GM21717 (cell line): ENCODE data around the gene PHAX.
"Not testable (repeated sequence)": the region's sequence is repeated elsewhere in the genome, so short reads cannot be mapped to it uniquely, and the experiment has no call there.

Experiments used
- ATAC-seq: cut with Tn5 transposase; IDR thresholded peaks from one replicate; pipeline ENCODE4 v1.9.1; 2021; ENCODE audit warnings: mild to moderate bottlenecking, moderate library complexity; ENCODE audit not compliant: unreplicated experiment

PHAX gene, protein sequence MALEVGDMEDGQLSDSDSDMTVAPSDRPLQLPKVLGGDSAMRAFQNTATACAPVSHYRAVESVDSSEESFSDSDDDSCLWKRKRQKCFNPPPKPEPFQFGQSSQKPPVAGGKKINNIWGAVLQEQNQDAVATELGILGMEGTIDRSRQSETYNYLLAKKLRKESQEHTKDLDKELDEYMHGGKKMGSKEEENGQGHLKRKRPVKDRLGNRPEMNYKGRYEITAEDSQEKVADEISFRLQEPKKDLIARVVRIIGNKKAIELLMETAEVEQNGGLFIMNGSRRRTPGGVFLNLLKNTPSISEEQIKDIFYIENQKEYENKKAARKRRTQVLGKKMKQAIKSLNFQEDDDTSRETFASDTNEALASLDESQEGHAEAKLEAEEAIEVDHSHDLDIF

DNA sequence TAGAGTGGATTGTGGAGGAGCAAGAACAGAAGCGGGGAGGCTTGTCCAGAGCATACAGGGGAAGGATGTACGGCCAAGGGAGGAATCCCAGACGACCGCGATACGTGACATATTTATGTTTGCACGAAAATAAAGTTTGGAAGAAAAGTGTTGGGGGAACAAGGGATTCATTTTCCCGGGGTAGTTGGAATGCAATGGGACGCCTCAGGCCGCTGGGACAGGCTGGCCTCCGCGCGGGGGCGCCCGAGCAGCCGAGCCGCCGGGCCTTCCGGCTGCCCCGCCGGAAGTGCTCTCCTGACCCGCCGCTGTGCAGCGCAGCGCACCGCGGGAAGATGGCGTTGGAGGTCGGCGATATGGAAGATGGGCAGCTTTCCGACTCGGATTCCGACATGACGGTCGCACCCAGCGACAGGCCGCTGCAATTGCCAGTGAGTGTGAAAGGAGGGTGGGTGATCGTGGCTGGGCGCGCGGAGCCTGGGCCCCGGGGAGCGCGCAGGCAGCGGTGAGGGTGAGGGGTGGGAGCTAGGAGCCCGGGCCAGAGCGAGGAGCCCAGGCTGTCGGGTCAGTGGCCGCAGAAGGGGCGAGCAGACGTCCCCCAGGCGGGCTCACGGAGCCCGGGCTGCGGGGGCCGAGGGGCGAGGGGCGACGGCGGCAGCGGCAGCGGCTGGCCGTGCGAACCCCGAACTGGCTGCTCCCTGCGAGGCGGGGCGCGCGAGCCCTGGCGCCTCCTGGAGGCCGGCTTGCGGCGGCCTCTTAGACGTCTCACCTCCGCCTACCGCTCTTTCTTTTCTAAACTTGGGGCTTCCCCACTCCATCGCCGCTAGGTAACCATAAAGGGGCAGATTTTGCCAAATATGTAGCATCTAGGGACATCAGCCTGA, at the start of gene PHAX:
TSS of gene PHAX (plus strand) at position 317 of the 881 bp plus-strand sequence. CDS start at position 333, 16 bp downstream.
- ATAC-seq = peak; percentile 98

DNA sequence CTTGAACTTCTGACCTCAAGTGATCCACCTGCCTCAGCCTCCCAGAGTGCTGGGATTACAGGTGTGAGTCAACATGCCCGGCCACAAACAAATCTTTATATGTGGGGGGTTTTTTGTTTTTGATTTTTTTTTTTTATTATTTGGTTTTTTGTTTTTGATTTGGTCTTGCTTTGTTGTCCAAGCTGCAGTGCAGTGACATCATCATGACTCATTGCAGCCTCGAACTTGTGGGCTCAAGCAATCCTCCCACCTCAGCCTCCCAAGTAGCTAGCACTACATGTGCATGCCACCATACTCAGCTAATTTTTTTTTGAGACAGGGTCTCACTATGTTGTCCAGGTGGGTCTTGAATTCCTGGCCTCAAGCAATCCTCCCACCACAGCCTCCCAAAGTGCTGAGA, 48.1 kb upstream of the PHAX start:
- no peak for ATAC-seq

DNA sequence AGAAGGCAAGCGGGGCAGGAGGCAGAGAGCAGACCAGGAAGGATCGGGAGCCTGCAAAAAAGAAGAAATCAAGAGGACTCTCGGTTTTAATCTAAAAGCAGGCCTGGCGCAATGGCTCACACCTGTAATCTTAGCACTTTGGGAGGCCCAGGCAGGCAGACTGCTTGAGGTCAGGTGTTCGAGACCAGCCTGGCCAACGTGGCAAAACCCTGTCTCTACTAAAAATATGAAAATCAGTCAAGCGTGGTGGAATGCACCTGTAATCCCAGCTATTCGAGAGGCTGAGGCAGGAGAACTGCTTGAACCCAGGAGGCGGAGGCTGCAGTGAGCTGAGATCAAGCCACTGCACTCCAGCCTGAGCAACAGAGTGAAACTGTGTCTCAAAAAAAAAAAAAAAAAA, 45.6 kb upstream of the PHAX start:
- not testable (repeated sequence) for ATAC-seq

DNA sequence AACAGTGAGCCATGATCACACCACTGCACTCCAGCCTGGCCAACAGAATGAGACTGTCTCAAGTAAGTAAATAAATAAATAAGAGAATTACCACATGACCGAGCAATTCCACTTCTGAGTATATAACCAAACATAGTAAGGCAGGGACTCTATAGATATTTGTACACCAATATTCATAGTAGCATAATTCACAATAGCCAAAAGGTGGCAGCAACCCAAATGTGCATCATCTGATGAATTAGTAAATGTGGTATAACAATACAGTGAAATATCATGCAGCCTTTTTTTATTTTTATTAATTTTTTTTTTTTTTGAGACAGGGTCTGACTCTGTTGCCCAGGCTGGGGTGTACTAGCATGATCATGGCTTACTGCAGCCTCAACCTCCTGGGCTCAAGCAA, 38.8 kb upstream of the PHAX start:
- ATAC-seq = no peak

DNA sequence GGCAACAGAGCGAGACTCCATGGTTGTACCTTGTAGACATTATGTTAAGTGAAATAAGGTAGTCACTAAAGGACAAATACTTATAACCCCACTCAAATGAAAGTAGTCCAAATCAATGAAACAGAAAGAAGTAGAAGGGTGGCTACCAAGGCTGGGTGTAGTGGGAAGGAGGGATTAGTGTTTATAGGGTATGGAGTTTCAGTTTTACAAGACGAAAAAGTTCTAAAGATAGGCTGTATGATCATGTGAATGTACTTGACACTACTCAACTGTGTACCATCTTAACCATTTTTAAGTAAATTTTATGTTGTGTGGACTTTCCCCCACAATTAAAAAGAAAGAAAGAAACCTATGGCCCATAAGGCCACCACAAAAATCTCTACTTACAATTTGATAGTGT, 37.9 kb upstream of the PHAX start:
- ATAC-seq = peak; percentile 96

DNA sequence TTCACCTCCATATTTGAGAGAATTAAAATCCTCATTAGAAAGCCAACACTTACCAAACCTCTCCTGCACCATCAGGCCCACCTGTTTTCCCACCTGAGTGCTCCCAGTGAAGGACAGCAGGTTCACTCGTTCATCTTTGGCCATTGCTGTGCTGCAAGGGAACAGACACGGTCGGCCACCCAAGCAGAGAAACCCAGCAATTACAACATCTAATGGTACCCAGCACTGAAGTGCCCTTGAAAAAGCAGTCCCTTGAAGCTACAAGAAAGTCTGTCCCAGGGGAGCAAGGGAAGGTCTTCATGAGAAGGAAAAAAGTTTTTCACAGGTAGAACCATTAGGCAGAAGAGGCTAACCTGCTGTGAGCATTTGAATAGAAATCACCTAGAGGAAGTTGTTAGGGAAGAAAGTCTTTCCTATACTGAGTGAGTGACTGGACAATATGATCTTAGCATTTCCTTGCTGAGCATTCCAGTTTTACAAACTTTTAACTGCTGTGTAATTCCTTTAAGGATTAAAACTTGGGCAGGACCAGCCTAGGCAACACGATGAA, 32.5 kb upstream of the PHAX start:
- no peak for ATAC-seq

DNA sequence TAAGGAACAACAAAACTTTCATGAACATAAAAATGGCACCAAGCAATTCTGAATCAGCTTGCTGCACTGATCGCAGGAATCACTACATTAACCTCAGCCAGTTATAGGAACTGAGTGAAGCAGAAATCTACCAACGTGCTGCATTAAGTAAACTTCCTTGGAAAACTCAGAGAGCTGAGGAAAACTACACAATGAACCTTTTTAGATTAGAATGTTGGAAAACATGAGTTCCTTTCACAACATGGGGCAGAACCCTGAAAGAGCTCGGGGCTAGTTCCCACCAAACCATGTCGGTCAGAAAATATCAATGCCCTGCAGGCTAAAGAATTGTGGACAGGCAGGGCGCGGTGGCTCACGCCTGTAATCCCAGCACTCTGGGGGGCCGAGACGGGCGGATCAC, 25.1 kb upstream of the PHAX start:
- no peak for ATAC-seq

DNA sequence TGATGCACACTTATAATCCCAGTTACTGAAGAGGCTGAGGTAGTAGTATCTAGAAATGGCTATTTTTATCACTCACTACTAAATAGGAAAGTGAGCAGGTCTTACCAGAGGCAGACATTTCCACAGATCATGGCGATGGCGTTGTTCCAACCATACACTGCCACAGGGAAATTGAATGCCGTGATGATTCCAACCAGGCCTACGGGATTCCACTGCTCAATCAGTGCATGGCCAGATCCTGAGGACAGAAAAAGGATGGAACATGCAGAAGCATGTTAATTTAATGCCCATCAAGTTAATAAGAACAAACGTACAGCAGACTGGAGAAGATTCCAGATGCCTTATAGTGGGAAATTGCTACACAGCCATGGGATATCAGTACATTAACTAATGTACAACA, 23.8 kb upstream of the PHAX start:
- ATAC-seq = no peak

DNA sequence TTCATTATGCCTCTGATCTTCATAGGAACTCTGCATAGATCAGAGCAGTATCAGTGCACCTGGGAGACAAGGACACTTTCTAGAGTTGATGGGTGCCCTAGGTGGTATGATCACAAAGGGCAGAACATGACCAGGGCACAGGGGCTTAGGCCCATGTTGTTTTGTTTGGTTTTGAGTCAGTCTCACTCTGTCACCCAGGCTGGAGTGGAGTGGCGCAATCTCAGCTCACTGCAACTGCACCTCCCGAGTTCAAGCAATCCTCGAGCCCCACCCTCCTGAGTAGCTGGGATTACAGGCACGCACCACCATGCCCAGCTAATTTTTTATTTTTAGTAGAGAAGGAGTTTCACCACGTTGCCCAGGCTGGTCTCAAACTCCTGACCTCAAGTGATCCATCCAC, 23.3 kb upstream of the PHAX start:
- no peak for ATAC-seq

DNA sequence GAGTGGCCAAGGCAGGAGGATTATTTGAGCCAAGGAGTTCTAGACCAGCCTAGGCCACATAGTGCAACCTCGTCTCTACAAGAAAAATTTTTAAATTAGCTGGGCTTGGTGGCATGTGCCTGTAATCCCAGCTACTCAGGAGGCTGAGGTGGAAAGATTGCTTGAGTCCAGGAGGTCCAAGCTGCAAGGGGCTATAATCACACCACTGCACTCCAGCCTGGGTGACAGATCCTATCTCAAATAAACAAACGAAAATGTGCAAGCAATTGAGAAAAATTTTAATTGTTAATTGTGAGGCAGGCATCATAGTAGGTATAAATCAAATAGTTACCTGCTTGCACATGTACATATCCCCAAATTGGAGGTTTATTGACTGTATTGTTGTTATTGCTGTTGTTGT, 21.0 kb upstream of the PHAX start:
- no peak for ATAC-seq

DNA sequence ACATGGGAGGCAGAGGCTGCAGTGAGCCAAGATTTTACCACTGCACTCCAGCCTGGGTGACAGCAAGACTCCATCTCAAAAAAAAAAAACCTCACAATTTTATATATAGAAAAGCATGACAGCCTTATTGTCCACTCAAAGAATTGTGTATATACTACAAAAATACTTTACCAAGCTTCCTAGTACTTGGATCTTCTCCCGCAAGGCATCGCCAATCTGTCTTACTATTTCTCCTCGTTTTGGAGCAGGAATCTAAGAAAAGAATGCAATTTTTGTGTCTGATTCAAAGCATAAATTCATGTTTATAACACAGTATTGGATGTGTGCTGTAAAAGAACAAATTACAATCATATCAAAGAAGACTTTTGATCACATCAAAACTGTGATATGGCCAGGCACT, 17.0 kb upstream of the PHAX start:
- ATAC-seq = no peak

DNA sequence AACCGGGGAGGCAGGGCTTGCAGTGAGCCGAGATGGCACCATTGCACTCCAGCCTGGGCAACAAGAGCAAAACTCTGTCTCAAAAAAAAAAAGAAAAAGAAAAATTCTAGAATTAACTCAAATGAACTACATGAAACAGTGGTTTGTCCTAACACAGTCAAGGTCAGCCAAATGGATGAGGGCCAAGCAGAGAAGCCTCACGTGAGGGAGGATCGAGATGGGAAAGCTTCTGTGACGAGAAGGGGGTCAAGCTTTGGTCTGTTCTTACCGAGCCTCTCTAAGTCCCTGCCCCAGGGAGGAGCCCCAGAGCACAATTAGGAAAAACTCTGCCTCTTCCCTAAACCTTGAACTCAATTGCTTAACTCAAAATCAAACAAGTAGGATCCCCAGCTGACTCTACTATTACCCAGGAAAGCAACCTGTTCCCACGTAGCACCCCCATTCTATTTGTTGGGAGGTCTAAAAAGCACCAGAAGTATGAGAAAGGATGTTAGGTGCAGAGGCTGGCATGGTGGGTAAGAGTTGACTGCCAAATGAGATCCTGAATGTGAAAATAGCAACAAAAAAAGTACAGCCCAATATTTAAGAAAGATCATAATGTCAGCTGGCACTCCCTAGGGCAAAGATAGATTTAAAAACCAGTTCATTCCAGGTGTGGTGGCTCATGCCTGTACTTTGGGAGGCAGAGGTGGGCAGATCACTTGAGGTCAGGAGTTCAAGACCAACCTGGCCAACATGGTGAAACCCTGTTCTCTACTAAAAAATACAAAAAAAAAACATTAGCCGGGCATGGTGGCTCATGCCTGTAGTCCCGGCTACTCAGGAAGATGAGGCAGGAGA, 13.0 kb upstream of the PHAX start:
- no peak for ATAC-seq

DNA sequence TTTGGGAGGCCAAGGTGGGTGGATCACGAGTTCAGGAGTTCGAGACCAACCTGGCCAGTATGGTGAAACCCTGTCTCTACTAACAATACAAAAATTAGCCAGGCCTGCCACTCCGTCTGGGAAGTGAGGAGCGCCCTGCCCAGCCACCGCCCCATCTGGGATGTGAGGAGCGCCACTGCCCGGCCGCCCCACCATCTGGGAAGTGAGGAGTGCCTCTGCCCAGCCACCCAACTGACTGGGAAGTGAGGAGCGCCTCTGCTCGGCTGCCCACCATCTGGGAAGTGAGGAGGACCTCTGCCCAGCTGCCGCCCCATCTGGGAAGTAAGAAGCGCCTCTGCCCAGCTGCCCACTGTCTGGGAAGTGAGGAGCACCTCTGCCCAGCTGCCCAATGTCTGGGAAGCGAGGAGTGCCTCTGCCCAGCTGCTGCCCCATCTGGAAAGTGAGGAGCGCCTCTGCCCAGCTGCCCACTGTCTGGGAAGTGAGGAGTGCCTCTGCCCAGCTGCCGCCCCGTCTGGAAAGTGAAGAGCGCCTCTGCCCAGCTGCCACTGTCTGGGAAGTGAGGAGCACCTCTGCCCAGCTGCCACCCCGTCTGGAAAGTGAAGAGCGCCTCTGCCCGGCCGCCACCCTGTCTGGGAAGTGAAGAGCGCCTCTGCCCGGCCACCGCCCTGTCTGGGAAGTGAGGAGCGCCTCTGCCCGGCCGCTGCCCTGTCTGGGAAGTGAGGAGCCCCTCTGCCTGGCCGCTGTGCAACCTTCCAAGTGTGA, 11.0 kb upstream of the PHAX start:
- ATAC-seq = no peak

DNA sequence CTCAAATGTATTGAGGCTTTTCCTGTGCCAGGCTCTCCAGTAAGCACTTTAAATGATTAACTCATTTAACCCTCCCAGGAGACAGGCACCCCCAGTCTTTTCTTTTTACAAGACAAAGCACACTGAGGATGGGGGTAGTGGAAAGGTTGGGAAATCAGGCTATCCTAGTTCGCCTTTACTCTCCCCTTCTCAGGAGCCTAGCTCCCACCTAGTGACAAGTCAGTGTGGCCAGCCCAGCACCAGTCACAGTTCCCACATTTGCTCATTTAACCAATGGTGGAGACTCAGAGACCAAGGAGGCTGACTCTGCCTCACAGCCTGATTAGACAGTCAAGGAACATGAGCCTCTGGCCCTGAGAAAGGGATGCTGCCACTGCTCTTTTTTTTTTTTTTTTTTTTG, 9.2 kb upstream of the PHAX start:
- ATAC-seq = no peak

DNA sequence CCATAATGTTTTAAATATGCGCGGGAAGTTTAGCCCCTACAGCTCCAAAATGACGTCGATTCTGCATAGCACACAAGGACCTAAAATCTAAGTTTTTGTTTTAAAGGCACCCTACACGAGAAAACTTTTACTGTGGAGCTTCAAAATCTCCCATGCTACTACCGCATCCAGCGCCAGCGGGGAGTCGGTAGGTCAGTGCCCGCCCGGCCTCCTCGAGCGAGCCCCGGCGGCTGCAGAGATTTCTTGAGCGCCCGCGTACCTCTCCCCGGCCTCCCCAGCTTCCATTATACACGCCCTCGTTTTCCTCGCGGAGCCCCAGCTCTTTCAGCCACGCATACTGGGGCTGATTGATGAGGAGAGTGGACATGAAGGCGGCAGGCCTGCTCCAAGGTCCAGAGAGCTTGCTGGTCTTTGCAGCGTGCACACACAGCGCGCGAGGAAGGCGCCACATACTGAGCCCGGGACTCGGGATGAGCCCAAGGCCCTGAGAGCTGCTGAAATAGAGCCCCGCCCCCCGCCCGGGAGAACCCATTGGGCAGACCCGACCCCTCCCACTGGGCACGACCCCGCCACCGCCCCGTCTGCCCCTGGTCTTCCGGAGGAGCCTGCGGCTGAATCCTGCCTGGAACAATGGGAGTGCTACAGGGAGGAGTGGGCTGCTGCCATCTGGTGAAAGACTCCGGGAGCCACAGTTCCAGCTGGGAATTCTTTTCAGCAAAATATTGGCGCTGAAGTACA, 5.8 kb upstream of the PHAX start, which contains the start of gene ALDH7A1:
TSS of gene ALDH7A1 (minus strand) at position 472 of the 738 bp plus-strand sequence. CDS start at position 451, 21 bp downstream.
- peak; percentile 73 for ATAC-seq

DNA sequence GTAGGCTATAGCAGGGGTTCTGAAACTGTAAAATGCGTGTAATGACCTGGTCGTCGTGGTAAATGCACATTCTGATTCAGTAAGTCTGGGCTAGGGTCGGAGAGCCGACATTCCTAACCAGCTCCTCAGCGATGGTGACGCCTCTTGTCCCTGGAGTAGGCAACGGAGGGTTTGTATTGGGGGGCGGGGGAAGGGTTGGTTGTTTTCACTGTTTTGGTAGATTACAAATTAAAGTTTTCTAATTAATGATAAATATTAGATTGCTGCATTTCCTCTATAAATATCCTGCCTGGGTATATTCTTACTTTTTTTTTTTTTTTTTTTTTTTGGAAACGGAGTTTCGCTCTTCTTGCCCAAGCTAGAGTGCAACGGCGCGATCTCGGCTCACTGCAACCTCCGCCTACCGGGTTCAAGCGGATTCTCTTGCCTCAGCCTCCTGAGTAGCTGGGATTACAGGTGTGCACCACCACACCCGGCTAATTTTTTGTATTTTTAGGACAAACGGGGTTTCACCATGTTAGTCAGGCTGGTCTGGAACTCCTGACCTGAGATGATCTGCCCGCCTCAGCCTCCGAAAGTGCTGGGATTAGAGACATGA, 5.2 kb upstream of the PHAX start:
- ATAC-seq = peak; percentile 21

DNA sequence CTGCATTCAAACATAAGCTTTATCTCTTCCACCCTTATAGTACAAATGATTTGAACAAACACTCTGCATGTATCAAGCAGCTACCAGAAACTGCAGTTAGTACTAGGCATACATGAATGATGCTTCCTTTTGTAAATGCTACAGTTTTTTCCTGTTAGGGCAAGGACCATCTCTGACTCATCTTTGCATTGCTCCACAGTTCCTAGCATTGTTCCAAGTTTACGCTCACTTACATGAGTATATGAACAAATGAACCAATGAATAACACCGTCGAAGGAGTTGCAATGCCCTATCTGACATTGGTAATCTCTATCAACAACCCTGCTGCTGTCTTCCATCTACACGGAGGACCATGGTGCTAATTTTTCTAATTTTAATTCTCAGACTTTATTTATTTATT, 3.6 kb upstream of the PHAX start:
- no peak for ATAC-seq

DNA sequence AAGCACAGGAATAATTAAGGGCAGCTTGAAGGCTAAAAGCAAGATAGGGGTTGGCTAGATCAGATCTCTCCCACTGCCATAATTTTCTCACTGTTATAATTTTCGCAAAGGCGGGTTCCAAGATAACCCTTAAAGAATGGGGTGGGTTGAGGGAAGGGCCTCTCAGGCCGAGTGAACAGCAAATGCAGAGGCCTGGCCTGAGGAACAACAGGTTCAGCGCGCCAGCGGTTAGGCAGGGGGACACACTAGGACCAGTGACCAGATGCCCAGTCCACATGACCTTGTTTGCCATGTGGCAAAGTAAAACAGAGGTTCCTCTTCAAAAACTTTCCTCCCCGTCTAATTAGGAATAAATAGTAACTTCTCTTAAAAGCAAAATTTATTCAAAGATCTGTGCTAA, 1.2 kb upstream of the PHAX start:
- no peak for ATAC-seq
